Measurements from ENCODE around the gene MAP7D2.
A peak's percentile ranks its signal among the peaks of the same experiment; 100 is the strongest.

The MAP7D2 gene

DNA sequence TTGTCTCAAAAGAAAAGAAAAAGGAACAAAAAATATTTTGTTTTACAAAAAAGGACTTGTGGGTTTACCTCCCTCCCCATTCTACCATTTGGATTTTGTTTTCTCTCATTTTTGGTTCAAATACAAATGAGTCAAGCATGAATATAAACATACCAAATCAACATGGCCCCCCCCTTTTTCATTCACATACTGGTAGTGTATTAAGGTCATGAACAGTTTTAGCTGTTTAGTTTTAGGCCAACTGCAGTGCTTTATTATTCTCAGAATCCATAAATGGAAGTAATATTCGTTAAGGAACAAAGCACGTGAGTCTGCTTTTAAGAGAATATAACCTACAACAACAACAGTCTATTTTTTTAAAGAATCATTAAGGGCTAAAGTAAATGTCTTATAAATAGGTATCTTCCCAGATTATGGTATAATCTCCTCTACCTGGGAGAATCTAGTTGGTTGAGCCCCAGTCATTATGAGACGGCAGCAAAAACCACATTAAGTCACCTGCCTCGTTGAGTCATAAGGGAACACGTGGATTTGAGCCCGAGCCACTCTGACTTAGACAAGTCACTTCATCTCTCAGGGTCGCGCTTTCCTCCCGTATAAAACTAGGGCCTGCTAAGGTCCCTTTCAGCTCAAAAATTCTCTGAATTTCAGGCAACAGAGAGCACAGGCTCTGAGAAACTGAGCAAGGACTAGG, 152.5 kb downstream of the MAP7D2 start:
- no peak for DNase-seq

GRCh38 chrX:19960913-19961312, 155.8 kb downstream of the MAP7D2 start:
- DNase-seq: no peak

DNA sequence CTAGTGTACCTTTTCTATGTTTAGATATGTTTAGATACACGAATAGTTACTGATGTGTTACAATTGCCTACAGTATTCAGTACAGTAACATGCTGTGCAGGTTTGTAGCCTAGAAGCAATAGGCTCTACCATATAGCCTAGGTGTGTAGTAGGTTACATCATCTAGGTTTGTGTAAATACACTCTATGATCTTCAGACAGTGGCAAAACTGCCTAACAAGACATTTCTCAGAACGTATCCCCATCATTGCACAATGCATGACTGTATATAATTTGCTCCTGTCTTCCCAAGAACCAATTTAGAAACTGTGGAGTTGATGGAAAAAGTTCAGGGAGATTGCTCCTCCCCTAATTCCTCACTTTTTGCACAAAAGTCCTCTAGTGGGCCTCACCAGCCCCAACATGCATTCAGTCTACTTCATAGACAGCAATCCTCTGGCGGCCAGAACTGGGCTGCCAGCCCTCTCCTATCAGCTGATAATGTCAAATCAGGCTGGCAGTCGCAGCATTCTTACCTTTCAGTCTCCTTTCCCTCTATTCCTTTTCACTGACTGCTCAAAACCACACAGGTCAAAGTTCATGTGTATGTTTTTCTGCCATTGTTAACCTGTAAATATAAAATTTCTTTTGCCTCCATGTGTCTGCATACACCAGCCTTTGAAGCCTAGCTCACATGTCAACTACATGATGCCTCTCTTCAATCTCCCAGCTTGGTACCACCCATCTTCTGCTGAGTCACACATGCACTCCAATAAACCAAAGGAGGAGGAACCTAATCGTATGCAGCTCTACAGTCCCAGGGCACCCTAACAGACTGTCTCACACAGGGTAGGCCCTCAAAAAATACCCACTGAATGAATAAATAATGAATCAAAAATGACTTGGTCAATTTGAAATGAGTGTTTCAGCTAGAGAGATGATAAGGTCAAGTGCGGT, 157.9 kb downstream of the MAP7D2 start:
- peak; percentile 2 for DNase-seq

DNA sequence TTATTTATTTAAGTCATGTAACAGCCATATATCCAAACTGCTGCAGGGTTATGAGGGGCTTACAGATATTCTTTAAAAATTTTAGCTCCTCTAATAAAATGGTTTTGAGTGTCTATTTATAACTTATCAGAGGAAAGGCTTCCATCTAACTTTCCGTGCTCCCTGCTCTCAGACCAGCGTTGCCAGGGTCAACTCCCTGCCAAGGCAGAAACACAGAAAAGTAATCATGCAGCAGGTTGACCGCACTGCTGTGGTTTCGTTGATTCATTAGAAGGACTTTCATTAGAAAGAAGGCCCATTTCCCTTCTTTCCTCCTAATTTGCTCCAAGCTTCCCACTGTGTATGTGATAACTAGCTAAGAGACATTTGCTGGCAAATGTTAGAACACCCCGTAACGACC, 159.8 kb downstream of the MAP7D2 start:
- DNase-seq: no peak

Data from hematopoietic multipotent progenitor cell treated with erythropoietin and hydrocortisone succinate and interleukin-3 and kit ligand, for 4 days (in vitro differentiated cells).